MM.1S (cell line): ENCODE results near the gene COLGALT1.
A peak's percentile ranks its signal among the peaks of the same experiment; 100 is the strongest.

Experiments used
- DNase-seq: peaks from one replicate; pipeline ENCODE4 v3.0.0-alpha.2; 2015
- H2AFZ ChIP-seq: fragments of 300-600 bp; sonication (generic); 2 replicates; pipeline ENCODE4 v1.6.0; 2016; ENCODE audit warnings: antibody characterized with exemption, low read length
- H3F3A ChIP-seq: fragments of 300-600 bp; sonication (generic); 2 replicates; pipeline ENCODE4 v1.6.1; 2016; ENCODE audit warnings: mild to moderate bottlenecking, antibody characterized with exemption, low read length, moderate library complexity, mixed read lengths; ENCODE audit not compliant: insufficient read depth
- H3K27ac ChIP-seq: fragments of 300-600 bp; sonication (generic); 2 replicates; pipeline ENCODE4 v1.5.1; 2016; ENCODE audit warnings: mild to moderate bottlenecking, low read length
- H3K27me3 ChIP-seq: fragments of 300-600 bp; sonication (generic); replicated peaks from 2 replicates; pipeline ENCODE4 v1.6.0; 2016; ENCODE audit warnings: low read length; ENCODE audit not compliant: insufficient read depth
- H3K36me3 ChIP-seq: fragments of 300-600 bp; sonication (generic); replicated peaks from 2 replicates; pipeline ENCODE4 v1.6.1; 2016; ENCODE audit warnings: mild to moderate bottlenecking, low read length, mixed read lengths; ENCODE audit not compliant: insufficient read depth
- H3K4me1 ChIP-seq: fragments of 300-600 bp; sonication (generic); 2 replicates; pipeline ENCODE4 v1.6.1; 2016; ENCODE audit warnings: low read length, mixed read lengths
- H3K4me2 ChIP-seq: fragments of 300-600 bp; sonication (generic); 2 replicates; pipeline ENCODE4 v1.6.0; 2016; ENCODE audit warnings: low read depth, low read length
- H3K4me3 ChIP-seq: fragments of 300-600 bp; sonication (generic); 2 replicates; pipeline ENCODE4 v1.5.1; 2016; ENCODE audit warnings: low read length, mixed read lengths
- H3K79me2 ChIP-seq: fragments of 300-600 bp; sonication (generic); 2 replicates; pipeline ENCODE4 v1.6.1; 2016; ENCODE audit warnings: mixed run types, low read length, mixed read lengths
- H3K9ac ChIP-seq: fragments of 300-600 bp; sonication (generic); 2 replicates; pipeline ENCODE4 v1.6.1; 2016; ENCODE audit warnings: low read length, mixed read lengths
- H3K9me2 ChIP-seq: fragments of 300-600 bp; sonication (generic); replicated peaks from 2 replicates; pipeline ENCODE4 v1.6.1; 2016; ENCODE audit warnings: mild to moderate bottlenecking, low read length, mixed read lengths; ENCODE audit not compliant: insufficient read depth
- H3K9me3 ChIP-seq: fragments of 300-600 bp; sonication (generic); replicated peaks from 2 replicates; pipeline ENCODE4 v1.6.1; 2016; ENCODE audit warnings: mild to moderate bottlenecking, low read length, mixed read lengths; ENCODE audit not compliant: insufficient read depth
- H4K20me1 ChIP-seq: fragments of 300-600 bp; sonication (generic); 2 replicates; pipeline ENCODE4 v1.6.1; 2016; ENCODE audit warnings: mild to moderate bottlenecking, low read length, moderate library complexity, mixed read lengths; ENCODE audit not compliant: insufficient read depth
- CTCF ChIP-seq: fragments of 300-600 bp; sonication (generic); IDR thresholded peaks from 2 replicates; pipeline ENCODE4 v1.5.1; 2016; ENCODE audit warnings: antibody characterized with exemption, low read length, mixed read lengths
- EZH2 ChIP-seq: fragments of 300-600 bp; sonication (generic); optimal IDR thresholded peaks from 2 replicates; pipeline ENCODE3; 2017; ENCODE audit warnings: low read depth, mild to moderate bottlenecking, antibody characterized with exemption, low read length, mixed read lengths
- EZH2phosphoT487 ChIP-seq: fragments of 300-600 bp; sonication (generic); IDR thresholded peaks from 2 replicates; pipeline ENCODE4 v1.6.1; 2018; ENCODE audit warnings: antibody characterized with exemption, low read length

COLGALT1 gene

GRCh38 chr19:17554968-17555479 is 425 bp upstream of the COLGALT1 start:
- H3K4me3 ChIP-seq = peak overlapping the region; percentile 62
- no peaks in the 10 kb centered on the region for H3K9me3 ChIP-seq
- H3K9ac ChIP-seq = no peak overlapping the region; the same call in 1 of the 2 replicates
- DNase-seq = no peak
- peak overlapping the region; percentile 97 for H2AFZ ChIP-seq
- no peak overlapping the region for H3K27ac ChIP-seq
- H3K36me3 ChIP-seq = no peaks in the 10 kb centered on the region
- TF ChIP-seq EZH2phosphoT487 (no peak), EZH2 (no peak), CTCF (no peak)
- peak overlapping the region; percentile 99 for H3K4me2 ChIP-seq
- peaks cover 4% of the 10 kb centered on the region; the same call in 1 of the 2 replicates for H3K4me1 ChIP-seq
- peaks cover 31% of the 10 kb centered on the region for H3K27me3 ChIP-seq
- no peaks in the 10 kb centered on the region for H3K9me2 ChIP-seq
- H3F3A ChIP-seq = no peaks in the 10 kb centered on the region
- no peaks in the 10 kb centered on the region for H4K20me1 ChIP-seq
- H3K79me2 ChIP-seq = peaks cover 9% of the 10 kb centered on the region

GRCh38 chr19:17555929-17556813 is 722 bp downstream of the COLGALT1 start:
- Histone ChIP-seq H3K36me3 (no peaks in the 10 kb centered on the region), H3F3A (no peaks in the 10 kb centered on the region), H3K4me3 (peak overlapping the region; percentile 99), H3K79me2 (peaks cover 9% of the 10 kb centered on the region), H3K27ac (no peak overlapping the region), H2AFZ (peak overlapping the region; percentile 100), H3K4me1 (peaks cover 4% of the 10 kb centered on the region; the same call in 1 of the 2 replicates), H3K9me2 (no peaks in the 10 kb centered on the region), H3K4me2 (peak overlapping the region; percentile 100), H4K20me1 (no peaks in the 10 kb centered on the region), H3K27me3 (peaks cover 23% of the 10 kb centered on the region), H3K9me3 (no peaks in the 10 kb centered on the region), H3K9ac (peak overlapping the region; percentile 79)
- no peak for TF ChIP-seq EZH2phosphoT487
- no peak for TF ChIP-seq EZH2
- no peak for TF ChIP-seq CTCF
- DNase-seq = peak; percentile 43

GRCh38 chr19:17556995-17557394 is 1.5 kb downstream of the COLGALT1 start:
- Histone ChIP-seq H3K9me3 (no peaks in the 10 kb centered on the region), H3K4me2 (no peak overlapping the region; the same call in 1 of the 2 replicates), H3K4me3 (no peak overlapping the region), H3K79me2 (peaks cover 9% of the 10 kb centered on the region), H3K9ac (no peak overlapping the region), H3K36me3 (no peaks in the 10 kb centered on the region), H3K27ac (no peak overlapping the region), H2AFZ (no peak overlapping the region), H3K4me1 (peaks cover 4% of the 10 kb centered on the region; the same call in 1 of the 2 replicates), H3F3A (no peaks in the 10 kb centered on the region), H3K9me2 (no peaks in the 10 kb centered on the region), H3K27me3 (peaks cover 18% of the 10 kb centered on the region), H4K20me1 (no peaks in the 10 kb centered on the region)
- TF ChIP-seq CTCF (no peak), EZH2phosphoT487 (no peak), EZH2 (no peak)
- DNase-seq = no peak
